Measurements from ENCODE around the gene FHL1.
A peak's percentile ranks its signal among the peaks of the same experiment; 100 is the strongest.
"Not testable (repeated sequence)": the region's sequence is repeated elsewhere in the genome, so short reads cannot be mapped to it uniquely, and the experiment has no call there.

The FHL1 gene

DNA sequence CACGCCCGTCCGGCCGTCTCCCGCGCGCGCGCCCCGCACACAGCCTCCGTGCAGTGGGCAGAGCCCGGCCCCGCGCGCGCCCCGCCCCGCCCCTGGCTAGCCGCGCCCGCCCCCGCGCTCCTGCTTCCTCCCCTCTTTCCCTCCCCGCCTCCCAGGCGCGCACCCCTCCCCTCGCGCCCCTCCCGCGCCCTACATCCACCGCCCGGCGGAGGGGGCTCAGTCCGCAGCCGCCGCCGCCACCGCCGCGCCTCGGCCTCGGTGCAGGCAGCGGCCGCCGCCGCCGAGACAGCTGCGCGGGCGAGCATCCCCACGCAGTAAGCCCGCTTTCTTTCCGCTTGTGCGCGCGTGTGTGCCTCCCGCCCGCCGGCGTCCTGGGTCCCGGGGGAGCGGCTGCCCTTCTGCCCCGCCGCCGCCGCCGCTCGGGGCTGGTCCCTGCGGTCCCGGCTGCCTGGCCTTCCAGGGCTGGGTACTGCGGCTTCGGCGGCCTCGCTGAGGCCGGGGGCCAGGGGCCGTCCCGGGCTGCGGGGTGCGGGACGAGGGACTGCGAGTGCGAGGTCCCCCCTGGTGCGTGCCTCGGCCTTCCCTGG lies at the start of gene FHL1:
Gene FHL1, plus strand, starts transcription at position 219 of the 587 bp plus-strand sequence.
- peak; percentile 28 for DNase-seq

DNA sequence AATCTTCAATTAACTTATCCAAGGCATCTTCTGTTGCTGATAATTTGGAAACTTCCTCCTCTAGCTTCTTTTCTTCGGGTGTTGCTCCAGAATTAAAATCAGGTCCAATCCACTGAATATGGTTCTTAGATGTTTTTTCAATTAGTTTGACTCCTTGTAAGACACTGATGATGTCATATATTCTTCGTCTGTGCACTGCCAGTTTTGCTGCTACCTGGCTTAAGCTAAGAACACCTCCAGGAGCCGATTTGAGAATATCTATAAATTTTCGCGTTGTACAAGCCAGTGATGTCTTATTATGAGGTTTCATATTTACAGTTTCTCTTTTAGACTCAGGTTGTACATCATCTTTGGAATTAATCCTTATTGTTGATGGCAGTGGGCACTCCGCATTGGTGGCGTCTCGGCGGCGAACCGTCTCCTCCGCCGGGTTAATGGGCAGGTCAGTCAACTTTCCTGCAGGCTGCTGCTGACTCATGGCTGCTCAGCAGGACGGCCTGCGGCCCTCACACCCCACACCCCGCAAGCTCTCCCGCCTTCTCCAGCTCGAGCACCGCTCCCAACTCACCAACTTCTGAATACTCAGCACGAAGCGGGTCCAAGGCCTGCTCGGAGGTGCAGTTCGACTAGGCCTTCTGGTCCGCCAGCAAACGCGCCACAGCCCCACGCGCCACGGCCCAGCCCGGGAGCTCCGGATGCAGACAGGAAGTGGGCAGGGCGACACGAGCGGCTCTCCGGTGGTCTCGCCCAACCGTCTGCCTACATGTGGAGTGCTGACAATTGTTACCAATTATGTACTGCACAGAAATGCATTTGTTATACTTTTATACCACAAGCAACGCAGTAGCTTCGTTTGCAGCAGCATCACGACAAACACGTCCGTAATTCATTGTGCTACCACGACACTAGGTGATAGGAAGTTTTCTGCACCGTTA lies 49.2 kb upstream of the FHL1 start:
- no peak for DNase-seq

DNA sequence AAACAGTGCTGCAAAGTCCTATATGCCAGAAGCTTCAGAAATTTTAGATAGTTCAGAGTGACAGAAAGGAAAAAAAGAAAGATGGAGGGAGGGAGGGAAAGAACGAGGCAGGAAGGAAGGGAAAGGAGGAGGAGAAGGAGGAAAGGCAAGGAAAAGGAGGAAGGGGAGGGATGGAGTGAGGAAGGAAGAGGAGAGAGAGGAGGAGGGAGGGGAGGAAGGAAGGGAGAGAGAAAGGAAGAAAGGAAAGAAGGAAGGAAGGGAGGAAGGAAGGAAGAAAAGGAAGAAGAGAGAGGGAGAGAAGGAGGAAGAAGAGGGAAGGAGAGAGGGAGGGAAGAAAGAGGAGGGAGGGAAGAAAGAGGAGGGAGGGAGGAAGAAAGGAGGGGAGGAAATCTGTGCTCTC lies 42.4 kb upstream of the FHL1 start:
- no peak for DNase-seq

DNA sequence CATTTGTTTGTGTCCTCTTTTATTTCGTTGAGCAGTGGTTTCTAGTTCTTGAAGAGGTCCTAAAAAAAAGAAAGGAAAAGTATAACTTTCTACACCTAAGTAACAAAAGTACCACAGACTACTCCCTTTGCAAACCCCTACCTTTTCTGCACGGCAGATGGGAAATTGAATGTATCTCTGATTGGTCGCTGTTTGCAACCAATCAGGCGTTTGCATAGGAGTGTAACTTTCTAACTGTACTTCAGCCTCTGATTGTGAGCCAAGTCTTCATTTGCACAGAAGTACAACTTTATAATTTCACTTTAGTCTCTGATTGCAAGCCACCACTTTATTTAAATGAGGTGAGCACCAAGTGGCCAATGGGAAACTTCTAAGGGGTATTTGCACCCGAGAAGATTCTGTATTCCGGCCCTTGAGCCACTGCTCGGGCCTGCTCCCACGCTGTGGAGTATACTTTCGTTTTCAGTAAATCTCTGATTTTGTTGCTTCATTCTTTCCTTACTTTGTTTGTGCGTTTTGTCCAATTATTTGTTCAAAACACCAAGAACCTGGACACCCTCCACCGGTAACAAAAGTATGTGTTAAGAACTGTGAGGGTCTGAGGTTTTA lies 40.3 kb upstream of the FHL1 start:
- no peak for DNase-seq

DNA sequence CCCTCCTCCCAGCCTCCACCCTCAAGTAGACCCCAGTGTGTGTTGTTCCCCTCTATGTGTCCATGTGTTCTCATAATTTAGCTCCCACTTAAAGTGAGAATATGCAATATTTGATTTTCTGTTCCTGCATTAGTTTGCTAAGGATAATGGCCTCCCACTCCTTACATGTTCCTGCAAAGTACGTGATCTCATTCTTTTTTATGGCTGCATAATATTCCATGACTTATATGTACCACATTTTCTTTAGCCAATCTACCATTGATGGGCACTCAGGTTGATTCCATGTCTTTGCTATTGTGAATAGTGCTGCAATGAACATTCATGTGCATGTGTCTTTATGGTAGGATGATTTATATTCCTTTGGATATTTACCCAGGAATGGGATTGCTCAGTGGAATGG lies 38.4 kb upstream of the FHL1 start:
- not testable (repeated sequence) for DNase-seq

DNA sequence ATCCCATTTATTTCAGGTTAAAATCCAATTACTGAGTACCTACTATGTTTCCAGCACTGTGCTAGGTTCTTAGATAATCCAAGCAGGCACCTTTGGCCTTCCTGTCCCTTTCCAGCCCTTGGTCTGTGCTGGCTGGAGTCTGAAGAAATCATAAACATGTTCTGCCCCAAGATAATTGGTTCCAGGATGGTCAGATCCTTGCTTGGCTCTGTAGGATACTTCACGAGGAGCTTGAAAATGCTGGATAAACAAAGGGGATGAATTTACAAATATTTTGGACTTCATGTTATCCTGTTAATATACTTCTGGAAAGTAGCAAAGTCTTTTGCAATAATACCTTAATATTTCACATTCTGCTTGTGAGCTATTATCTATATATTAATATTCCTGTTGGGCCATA lies 35.0 kb upstream of the FHL1 start:
- DNase-seq, result no peak

DNA sequence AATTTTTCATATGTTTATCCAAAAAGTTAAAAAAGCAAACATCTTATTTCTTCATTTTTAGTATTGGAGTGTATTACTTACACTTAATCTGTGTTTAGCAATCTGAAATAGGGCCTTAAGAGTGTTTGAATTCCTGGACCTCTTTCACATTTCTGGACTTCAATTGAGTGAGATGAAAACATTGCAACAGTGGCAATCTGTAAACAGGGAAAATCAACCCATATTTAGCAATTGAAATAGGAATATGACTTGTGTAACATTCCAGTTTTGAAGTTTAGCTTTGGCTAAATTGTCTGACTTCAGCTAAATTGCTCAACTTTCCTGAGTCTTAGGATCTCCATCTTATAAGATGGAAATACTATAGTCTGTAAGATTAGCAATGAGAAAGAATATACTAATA lies 34.6 kb upstream of the FHL1 start:
- no peak for DNase-seq

DNA sequence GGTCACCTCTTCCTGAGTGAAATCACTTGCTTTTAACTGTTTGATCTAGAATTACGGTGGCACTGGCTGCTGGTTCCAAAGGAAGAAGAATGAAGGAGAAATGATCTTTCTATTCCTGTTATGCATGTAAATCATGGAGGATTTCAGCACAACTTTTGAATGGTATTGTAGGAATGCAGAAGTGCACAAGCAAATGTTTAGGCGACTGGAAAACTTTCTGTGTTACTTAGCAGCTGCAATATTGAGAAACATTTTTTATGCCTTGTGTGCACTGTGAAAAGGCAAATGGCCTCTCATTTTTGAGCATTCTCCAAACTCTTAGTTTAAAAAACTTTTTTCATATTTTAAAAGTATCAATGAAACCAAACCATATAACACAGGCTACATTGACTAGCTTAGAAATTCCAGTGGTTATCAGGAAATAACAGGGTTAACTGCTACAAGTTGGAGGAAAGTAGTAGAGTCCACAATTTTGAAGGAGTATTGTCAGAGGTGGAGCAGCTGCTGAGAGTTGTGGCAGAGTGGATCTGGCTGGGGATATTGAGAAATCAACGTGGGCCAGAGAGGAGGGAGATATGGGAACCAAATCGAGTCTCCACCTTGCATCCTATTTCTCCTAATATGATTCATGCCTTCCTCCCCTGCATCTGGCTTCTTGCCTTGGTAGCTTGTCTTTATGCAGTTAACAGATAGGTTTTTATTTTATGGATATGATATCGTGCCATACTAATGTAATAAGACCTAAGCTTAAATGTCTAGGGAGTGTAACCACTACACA lies 32.0 kb upstream of the FHL1 start:
- DNase-seq, result no peak

DNA sequence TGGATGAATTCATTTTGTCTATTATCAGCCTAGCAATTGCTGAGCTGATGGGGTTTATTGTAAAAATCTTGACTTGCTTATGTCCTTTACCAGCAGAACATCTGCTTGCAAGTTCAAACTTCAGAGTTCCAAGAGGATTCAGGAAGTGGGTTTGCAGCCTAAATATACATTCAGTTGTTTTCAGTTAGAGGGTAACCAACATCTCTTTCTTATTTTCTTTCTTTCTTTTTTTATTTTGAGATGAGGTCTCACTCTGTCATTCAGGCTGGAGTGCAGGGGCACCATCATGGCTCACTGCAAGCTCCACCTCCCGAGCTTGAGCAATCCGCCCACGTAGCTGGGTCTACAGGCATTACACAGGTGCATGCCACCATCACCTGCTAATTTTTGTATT lies 31.4 kb upstream of the FHL1 start:
- DNase-seq, result no peak

DNA sequence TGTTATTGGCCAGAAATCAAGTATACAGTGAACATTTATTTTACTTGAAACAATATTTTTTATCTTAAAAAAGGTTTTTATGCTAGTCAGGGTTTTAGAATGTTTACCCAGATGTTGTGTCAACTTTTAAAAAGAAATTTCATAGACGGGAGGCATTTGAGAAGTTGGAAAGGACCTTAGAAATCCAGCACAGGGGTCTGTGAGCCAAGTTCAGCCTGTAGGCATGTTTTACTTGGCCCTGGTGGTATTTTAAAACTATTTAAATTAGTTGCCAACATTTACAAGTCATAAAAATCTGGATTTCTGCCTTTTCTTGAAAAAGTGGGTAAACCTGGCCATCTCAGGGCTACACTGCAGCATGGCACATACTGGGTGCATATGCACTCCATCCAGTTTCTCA lies 25.5 kb upstream of the FHL1 start:
- DNase-seq, result no peak

DNA sequence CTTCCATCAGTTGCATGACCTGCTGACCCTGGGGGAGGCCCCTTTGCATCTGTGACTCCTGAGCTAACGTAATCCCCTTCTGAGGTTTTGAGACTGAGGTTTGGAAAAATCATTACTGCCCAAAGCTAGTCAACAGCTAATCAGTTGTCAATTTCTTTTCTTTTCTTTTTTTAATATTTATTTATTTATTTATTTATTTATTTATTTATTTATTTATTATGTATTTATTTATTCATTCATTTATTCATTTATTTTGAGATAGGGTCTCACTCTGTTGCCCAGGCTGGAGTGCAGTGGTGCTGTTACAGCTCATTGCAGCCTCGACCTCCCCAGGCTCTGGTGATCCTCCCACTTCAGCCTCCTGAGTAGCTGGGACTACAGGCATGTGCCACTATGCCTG lies 25.1 kb upstream of the FHL1 start:
- DNase-seq, result no peak

DNA sequence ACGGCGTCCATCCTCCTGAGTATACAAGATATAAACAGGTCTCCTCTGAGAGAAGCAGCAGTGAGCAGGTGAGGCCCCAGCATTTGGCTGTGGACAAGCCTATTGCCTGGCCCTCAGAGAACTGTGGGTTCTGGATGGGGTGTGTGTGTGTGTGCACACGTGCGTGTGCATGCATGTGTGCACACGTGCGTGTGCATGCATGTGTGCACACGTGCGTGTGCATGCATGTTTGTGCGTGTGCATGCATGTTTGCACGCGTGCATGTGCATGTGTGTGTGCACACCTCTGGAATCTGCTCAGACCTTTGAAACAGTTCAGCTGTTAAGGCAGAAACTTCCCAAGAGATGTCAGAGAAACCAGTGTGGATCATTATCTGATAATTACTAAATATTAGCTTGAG lies 22.2 kb upstream of the FHL1 start:
- DNase-seq, result no peak

DNA sequence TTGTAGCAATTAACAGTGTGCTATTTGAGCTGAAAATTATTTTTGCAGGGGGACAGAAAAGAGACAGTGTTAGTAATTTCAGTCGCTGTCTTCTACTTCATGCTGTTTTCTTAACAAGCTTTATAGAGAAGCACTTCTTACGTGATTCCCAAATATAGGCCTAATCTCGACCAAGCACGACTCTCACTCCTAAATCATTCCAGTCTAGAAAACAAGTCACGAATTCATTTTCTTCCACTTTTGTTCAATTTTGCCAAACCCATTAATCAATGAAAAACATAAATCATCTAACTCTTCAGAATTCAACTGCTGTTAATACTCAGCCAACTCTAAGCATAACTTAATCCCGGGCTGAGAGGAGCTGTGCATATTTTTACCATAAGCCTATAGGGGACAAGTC lies 21.0 kb upstream of the FHL1 start:
- DNase-seq, result no peak

DNA sequence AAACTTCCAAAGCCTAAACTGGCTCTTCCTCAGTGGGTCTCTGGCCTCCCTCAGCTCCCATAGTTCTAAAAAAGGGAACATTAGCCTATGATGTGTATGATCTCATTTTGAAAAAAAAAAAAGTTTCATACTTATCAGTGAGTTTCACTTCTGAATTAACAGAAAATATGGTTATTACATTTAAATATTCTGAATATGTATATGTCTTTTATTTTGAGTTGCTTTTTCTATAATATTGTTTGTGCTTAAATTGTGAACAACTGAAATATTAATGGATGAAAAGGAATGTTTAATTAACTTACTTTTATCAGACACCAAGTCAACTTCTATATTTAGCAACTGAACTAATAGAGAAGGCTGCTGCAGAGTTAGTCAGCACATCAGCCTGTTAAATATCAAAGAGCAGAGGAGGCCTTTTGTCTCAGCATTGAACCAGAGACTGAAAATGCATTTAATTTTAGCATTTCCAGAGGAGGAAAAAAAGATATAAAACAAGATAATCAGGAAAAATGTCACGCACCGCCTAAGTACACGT lies 20.4 kb upstream of the FHL1 start:
- no peak for DNase-seq

DNA sequence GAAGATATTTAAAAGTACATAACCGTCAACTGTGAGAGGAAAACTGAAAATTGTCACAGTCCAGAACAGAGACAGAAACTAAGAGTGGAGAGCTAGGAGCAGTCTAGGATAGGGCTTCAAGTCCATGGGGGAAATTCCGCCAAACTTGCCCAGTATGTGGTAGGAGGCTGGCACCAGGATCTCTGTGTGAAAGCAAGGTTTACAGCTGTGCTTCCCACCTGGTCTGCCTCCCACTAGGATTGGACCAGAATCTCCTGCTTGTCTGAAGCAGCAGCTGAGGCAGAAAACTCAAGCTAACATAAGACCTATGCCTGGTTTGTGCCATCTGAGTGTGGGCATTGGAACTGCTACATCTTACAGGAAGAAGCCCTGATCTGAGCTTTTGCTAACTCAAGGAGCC lies 18.6 kb upstream of the FHL1 start:
- no peak for DNase-seq

DNA sequence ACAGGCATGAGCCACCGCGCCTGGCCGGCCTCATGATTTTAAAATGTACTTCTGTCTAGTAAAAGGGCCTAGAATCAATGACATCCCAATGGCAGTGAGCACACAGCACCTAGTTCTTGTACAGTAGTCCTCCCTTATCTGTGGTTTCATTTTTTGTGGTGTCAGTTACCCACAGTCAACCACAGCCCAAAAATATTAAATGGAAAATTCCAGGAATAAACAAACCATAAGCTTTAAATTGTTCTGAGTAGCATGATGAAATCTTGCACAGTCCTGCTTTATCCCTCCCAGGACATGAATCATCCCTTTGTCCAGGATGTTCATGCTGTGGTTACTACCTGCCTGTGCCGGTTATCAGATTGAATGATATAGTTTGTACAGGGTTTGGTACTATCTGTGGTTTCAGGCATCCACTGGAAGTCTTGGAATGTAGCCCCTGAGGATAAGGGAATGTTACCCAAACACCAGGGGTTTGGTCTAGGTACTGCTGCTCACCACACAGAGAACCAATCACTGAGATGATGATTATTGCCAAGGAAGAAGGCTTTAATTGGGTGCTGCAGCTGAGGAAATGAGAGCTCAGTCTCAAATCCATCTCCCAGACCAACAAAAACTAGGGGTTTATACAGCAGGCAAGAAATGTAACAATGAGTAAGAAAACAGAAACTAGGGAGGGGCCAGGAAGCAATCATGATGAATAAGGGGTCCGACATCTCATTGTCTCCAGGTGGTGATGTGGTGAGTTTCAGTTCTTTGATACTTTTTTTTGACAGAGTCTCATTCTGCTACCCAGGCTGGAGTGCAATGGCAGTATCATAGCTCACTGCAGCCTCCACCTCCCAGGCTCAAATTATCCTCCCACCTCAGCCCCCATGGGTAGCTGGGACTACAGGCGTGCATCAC lies 16.2 kb upstream of the FHL1 start:
- no peak for DNase-seq

DNA sequence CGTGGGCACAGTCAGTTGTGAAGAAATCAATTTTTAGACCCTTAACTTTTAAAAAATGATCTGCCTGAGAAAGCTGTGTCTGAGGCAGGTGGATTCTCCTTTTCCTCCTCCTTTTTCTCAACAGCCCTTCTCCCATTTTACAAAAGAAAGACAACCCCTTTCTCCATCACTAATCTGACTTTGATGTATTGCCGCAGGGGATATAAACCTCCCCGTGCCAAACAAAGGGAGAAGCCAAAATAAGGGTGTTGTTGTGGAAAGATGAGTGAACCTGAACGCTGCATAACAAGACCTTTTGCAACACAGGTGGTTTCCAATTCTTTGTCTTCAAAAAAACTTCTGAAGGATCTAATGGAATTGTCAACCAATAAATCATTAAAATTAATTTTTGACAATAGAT lies 8.4 kb upstream of the FHL1 start:
- DNase-seq, result no peak

DNA sequence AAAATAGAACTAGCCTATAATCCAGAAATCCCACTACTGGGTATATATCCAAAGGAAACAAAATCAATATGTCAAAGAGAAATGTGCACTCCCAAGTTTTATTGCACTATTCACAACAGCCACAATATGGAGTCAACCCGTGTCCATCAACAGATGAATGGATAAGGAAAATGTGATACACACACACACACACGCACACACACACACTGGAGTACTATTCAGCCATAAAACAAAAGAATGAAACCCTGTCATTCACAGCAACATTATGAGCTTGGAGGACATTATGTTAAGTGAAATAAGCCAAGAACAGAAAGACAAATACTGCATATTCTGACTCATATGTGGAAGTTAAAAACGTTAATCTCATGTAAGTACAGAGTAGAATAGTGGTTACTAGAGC lies 5.8 kb upstream of the FHL1 start:
- no peak for DNase-seq

DNA sequence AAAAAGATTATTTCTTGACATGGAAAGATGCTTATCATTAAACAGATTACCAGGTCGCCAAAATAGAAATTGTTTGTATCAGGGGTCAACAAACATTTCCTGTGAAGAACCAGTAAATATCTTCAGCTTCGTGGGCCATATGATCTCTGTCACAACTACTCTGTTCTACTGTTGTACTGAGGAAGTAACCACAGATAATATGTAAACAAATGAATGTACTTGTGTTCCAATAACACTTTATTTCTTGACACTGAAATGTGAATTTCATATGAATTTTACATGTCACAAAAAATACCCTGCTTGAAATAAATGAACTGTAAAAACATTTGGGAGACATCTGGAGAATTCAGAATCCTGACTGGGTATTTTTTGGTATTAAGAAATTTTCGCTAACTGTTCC lies 4.7 kb upstream of the FHL1 start:
- DNase-seq, result no peak

DNA sequence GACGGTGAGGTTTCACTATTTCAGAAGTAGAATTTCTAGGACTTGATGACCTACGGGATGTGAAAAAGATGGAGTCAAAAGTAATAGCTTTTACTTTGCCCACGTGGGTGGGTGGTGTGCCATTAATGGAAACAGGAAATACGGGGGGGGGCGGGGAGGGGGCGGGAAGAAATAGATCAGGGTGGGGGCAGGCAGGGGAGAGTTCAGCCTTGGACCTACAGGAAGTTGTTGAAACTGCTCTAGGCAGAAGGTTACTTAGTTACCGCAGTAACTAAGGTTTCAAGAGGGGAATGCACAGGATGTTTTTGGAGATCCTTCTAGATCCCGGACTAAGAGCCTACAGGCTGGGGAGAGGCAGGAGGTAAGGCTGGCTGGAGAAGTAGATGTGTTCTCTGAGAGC lies 3.6 kb upstream of the FHL1 start:
- DNase-seq, result no peak

DNA sequence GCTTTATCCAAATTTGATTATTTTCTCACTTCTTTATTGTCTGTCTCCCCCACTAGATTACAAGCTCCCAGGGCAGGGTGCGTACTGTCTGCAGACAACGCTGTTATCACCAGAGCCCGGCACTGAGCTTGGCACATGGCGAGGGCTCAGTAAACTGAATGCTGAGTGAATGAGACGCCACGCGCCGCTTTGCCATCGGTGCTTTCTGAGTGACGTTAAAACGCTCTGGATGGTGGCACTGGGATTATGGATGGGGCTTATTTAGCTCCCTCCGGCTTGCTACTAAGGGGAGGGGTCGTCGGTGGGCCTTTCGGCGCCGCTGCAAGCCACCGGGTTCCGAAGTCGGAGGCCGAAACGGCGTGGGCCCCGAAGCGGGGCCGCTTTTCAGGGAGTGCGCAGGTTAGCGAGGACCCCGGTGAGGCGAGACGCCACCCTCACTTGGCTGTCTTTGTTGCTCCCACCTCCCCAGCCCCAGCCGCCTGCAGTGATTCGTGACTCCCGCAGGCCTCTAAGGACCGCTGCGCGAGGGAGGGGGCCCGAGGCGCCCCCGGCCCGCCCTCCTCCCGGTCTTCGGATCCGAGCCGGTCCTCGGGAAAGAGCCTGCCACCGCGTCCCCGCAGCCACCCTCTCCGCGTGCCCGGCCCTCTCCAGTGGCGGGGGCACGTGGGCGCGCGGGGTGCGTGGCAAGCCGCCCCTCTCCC lies 569 bp upstream of the FHL1 start:
- no peak for DNase-seq

Measured in activated CD4-positive, alpha-beta T cell treated with anti-CD3 and anti-CD28 coated beads for 1 hour (primary cell).